Activated T-helper 1 cell treated with Interleukin-2 at 50 U/mL for 16 hours (primary cell): ENCODE measurements around the gene PCDHB8.
"Not testable (repeated sequence)": the region's sequence is repeated elsewhere in the genome, so short reads cannot be mapped to it uniquely, and the experiment has no call there.

Experiments used
- DNase-seq: peaks from one replicate; pipeline ENCODE4 v3.0.0-alpha.2; 2020; ENCODE audit warnings: low read depth

The PCDHB8 gene

GRCh38 chr5:141177577-141178191 is at the start of gene PCDHB8:
Gene PCDHB8 (plus strand): TSS chr5:141177790. CDS start chr5:141178035, 245 bp downstream.
- not testable (repeated sequence) for DNase-seq

GRCh38 chr5:141135030-141135717 is 42.4 kb upstream of the PCDHB8 start, which contains the start of gene PCDHB5:
Gene PCDHB5 (plus strand): TSS chr5:141135206. CDS start chr5:141135435, 229 bp downstream.
- no peak for DNase-seq

- no peak for DNase-seq
Measured at GRCh38 chr5:141135718-141136266, 41.8 kb upstream of the PCDHB8 start.

GRCh38 chr5:141137346-141137745 is 40.2 kb upstream of the PCDHB8 start:
- DNase-seq, result not testable (repeated sequence)

GRCh38 chr5:141149812-141150211 is 27.8 kb upstream of the PCDHB8 start, which contains the start of gene PCDHB6:
Gene PCDHB6 (plus strand): TSS chr5:141150057. CDS start chr5:141150258, 201 bp downstream.
- no peak for DNase-seq

GRCh38 chr5:141150224-141150992 is 27.2 kb upstream of the PCDHB8 start:
- no peak for DNase-seq

- DNase-seq, result no peak
Measured at GRCh38 chr5:141150993-141151325, 26.6 kb upstream of the PCDHB8 start.

GRCh38 chr5:141151632-141152031 is 26.0 kb upstream of the PCDHB8 start:
- not testable (repeated sequence) for DNase-seq

- DNase-seq, result not testable (repeated sequence)
Measured at GRCh38 chr5:141152096-141152495, 25.5 kb upstream of the PCDHB8 start.

- DNase-seq, result no peak
Measured at GRCh38 chr5:141155540-141156374, 21.8 kb upstream of the PCDHB8 start.

GRCh38 chr5:141157356-141157755 is 20.2 kb upstream of the PCDHB8 start:
- DNase-seq, result not testable (repeated sequence)

GRCh38 chr5:141157901-141158300 is 19.7 kb upstream of the PCDHB8 start:
- not testable (repeated sequence) for DNase-seq

GRCh38 chr5:141172381-141173204 is 5.0 kb upstream of the PCDHB8 start, which contains the start of gene PCDHB7:
Gene PCDHB7 (plus strand): TSS chr5:141172644. CDS start chr5:141172836, 192 bp downstream.
- DNase-seq, result no peak

- not testable (repeated sequence) for DNase-seq
Measured at GRCh38 chr5:141174291-141175104, 3.1 kb upstream of the PCDHB8 start.

GRCh38 chr5:141175933-141176332 is 1.7 kb upstream of the PCDHB8 start:
- no peak for DNase-seq

- DNase-seq, result not testable (repeated sequence)
Measured at GRCh38 chr5:141179371-141179770, 1.8 kb downstream of the PCDHB8 start.

GRCh38 chr5:141179876-141180275 is 2.3 kb downstream of the PCDHB8 start:
- not testable (repeated sequence) for DNase-seq

GRCh38 chr5:141180313-141180712 is 2.7 kb downstream of the PCDHB8 start:
- no peak for DNase-seq

GRCh38 chr5:141182248-141182647 is 4.7 kb downstream of the PCDHB8 start, which contains the start of gene PCDHB16:
Gene PCDHB16 (plus strand): TSS chr5:141182387. CDS start chr5:141182560, 173 bp downstream.
- no peak for DNase-seq
